ENCODE measurements around the gene AP2A1. TPM values are rescaled to one million over a fixed set of nuclear protein-coding genes. Genes with fewer than 3 reads are reported as not detected.

The AP2A1 gene
- total and polyA plus RNA-seq, 2 donors (not counting 3 experiments of a cell fraction or from before 2014, with no cell fraction given), result 108 to 113 TPM

GRCh38 chr19:49843265-49843664 is 76.5 kb downstream of the AP2A1 start:
- H3K9ac ChIP-seq (replicated peaks; ENCODE audit: extremely low read depth, insufficient read depth, low read length), result no peak overlapping the region
- ChIA-PET CTCF (no interaction called here), POLR2A (no interaction called here)
- intact Hi-C loops (cut with micrococcal nuclease), result no loop called here
- H4K20me1 ChIP-seq (replicated peaks; ENCODE audit: control insufficient read depth, extremely low read depth, insufficient read depth, low read length), result no peaks in the 10 kb centered on the region
- H3K27ac ChIP-seq (ENCODE audit: insufficient read depth, low read depth, low read length), result no peak overlapping the region
- dilution Hi-C loops (cut with MboI; ENCODE audit: extremely low pct_ligation_motif_present, low sequenced_read_pairs), result no loop called here
- H3K27me3 ChIP-seq (ENCODE audit: control insufficient read depth in 2 of 2, insufficient read depth in 2 of 2, low read length in 2 of 2), result no peaks in the 10 kb centered on the region
- H3K4me3 ChIP-seq (replicated peaks in 1 of 3; ENCODE audit: insufficient read depth in 1 of 3, low read depth in 1 of 3, low read length in 3 of 3), result no peak overlapping the region
- no peaks in the 10 kb centered on the region for H3K9me1 ChIP-seq (replicated peaks; ENCODE audit: control insufficient read depth, extremely low read depth, insufficient read depth, low read length)
- TF ChIP-seq POLR2AphosphoS5 (IDR thresholded peaks at IDR 0.05; ENCODE audit: insufficient read depth, low read depth, low read length), result no peak
- TF ChIP-seq GATA2 (IDR thresholded peaks at IDR 0.05; ENCODE audit: insufficient read depth, insufficient read length, low read depth, low read length), result no peak
- no peak for TF ChIP-seq CTCF (IDR thresholded peaks at IDR 0.05; ENCODE audit: extremely low read depth in 1 of 2, insufficient read depth in 1 of 2, low read depth in 1 of 2, low read length in 2 of 2)
- no peak for TF ChIP-seq MYC (IDR thresholded peaks at IDR 0.05; ENCODE audit: low read depth, low read length)
- no peak overlapping the region for H2AFZ ChIP-seq (ENCODE audit: low read depth, low read length)
- FAIRE-seq, result no peak
- DNase-seq (ENCODE audit: low read depth, low spot score), result no peak
- H3K4me1 ChIP-seq (ENCODE audit: control insufficient read depth, extremely low read depth, insufficient read depth, low read length), result no peaks in the 10 kb centered on the region
- H3K36me3 ChIP-seq (ENCODE audit: control insufficient read depth in 2 of 2, extremely low read depth in 1 of 2, insufficient read depth in 2 of 2, low read length in 2 of 2), result peaks cover 2 to 5% of the 10 kb centered on the region in 2 experiments
- BruUV-seq (replicated peaks), result no TSS peak
- H3K79me2 ChIP-seq (ENCODE audit: control insufficient read depth, insufficient read depth, low read length), result no peaks in the 10 kb centered on the region
- no peak overlapping the region for H3K4me2 ChIP-seq (ENCODE audit: insufficient read depth, low read length)
- no peaks in the 10 kb centered on the region for H3K9me3 ChIP-seq (replicated peaks; ENCODE audit: control insufficient read depth, insufficient read depth, low read length)
